B cell (primary cell): Measurements from ENCODE around the gene MSH5. TPM values are rescaled to one million over a fixed set of nuclear protein-coding genes. Genes with fewer than 3 reads are reported as not detected.
A peak's percentile ranks its signal among the peaks of the same experiment; 100 is the strongest.

Experiments used
- ATAC-seq: fragments of 200-7000 bp; cut with Tn5 transposase; one replicate; pipeline ENCODE4 v1.10.0; 2021; ENCODE audit warnings: low read depth, mild to moderate bottlenecking, moderate number of reproducible peaks, moderate library complexity
- CTCF ChIA-PET: fragments of 350-600 bp; sonication (Branson Sonifier 250); formaldehyde crosslinking; loops from one replicate; lab custom pipeline; 2021; ENCODE audit warnings: antibody characterized with exemption, inconsistent platforms; lab: Charles Lee
- POLR2A ChIA-PET: fragments of 350-600 bp; sonication (Branson Sonifier 250); formaldehyde crosslinking; loops from one replicate; lab custom pipeline; 2021; ENCODE audit warnings: antibody characterized with exemption; lab: Charles Lee
- DNase-seq: peaks from one replicate; pipeline ENCODE4 v3.0.0; 2013
- H2AFZ ChIP-seq: 2 replicates; pipeline ENCODE4 v1.6.1; 2012; ENCODE audit warnings: mild to moderate bottlenecking, low read depth, low read length; ENCODE audit not compliant: insufficient read depth, poor library complexity, severe bottlenecking
- H3K27ac ChIP-seq, 2 donors: 1 replicate in 1 of 2; 2 replicates in 1 of 2; pipeline ENCODE4 v1.5.1; 2012 to 2013; ENCODE audit warnings: low read length in 2 of 2, mild to moderate bottlenecking in 2 of 2, moderate library complexity in 1 of 2
- H3K27me3 ChIP-seq, 4 experiments: fragments of 200-600 bp in 1 of 4; sonication (generic) in 1 of 4; replicated peaks in 1 of 4; 1 replicate in 2 of 4; 2 replicates in 2 of 4; pipeline versions ENCODE4 v1.6.1 to v1.7.0; 2013 to 2016; ENCODE audit warnings: low read length in 3 of 4, mild to moderate bottlenecking in 2 of 4, mixed read lengths in 1 of 4, moderate library complexity in 1 of 4; ENCODE audit not compliant: insufficient read depth in 4 of 4, control insufficient read depth in 3 of 4; ENCODE audit errors: control extremely low read depth in 1 of 4
- H3K36me3 ChIP-seq, 2 experiments: replicated peaks in 1 of 2; 1 replicate in 1 of 2; 2 replicates in 1 of 2; pipeline versions ENCODE4 v1.6.1 to v1.7.1; 2013; ENCODE audit warnings: low read length in 1 of 2; ENCODE audit not compliant: insufficient read depth in 2 of 2, control insufficient read depth in 1 of 2; ENCODE audit errors: control extremely low read depth in 1 of 2, extremely low read depth in 1 of 2
- H3K4me1 ChIP-seq, 2 donors: fragments of 200-600 bp in 1 of 2; sonication (generic) in 1 of 2; 1 replicate in 1 of 2; 2 replicates in 1 of 2; pipeline versions ENCODE4 v1.5.1 to v1.6.1; 2013 to 2017; ENCODE audit warnings: low read length in 2 of 2; ENCODE audit not compliant: control insufficient read depth in 2 of 2, insufficient read depth in 2 of 2
- H3K4me2 ChIP-seq: replicated peaks from 2 replicates; pipeline ENCODE3; 2012; ENCODE audit warnings: mild to moderate bottlenecking, low read depth, low read length; ENCODE audit not compliant: poor library complexity, severe bottlenecking
- H3K4me3 ChIP-seq, 5 experiments: fragments of 200-600 bp in 1 of 5; sonication (generic) in 1 of 5; 1 replicate in 3 of 5; 2 replicates in 2 of 5; pipeline versions ENCODE4 v1.5.1 to v1.7.0; 2011 to 2016; ENCODE audit warnings: low read length in 4 of 5, mild to moderate bottlenecking in 4 of 5, low read depth in 2 of 5, control low read depth in 1 of 5, moderate library complexity in 1 of 5; ENCODE audit not compliant: insufficient read depth in 1 of 5; ENCODE audit errors: control extremely low read depth in 1 of 5, extremely low read depth in 1 of 5
- H3K79me2 ChIP-seq: fragments of 200-600 bp; sonication (generic); one replicate; pipeline ENCODE4 v1.6.0; 2016; ENCODE audit warnings: low read length; ENCODE audit not compliant: control insufficient read depth, insufficient read depth
- H3K9ac ChIP-seq: fragments of 200-600 bp; sonication (generic); 2 replicates; pipeline ENCODE4 v1.6.1; 2017; ENCODE audit warnings: mild to moderate bottlenecking, low read length, moderate library complexity
- H3K9me3 ChIP-seq, 3 donors: one replicate each; pipeline versions ENCODE4 v1.6.1 to v1.7.1; 2013; ENCODE audit warnings: low read length in 2 of 3; ENCODE audit not compliant: control insufficient read depth in 2 of 3, insufficient read depth in 1 of 3; ENCODE audit errors: control extremely low read depth in 1 of 3
- H4K20me1 ChIP-seq: 2 replicates; pipeline ENCODE4 v1.6.0; 2012; ENCODE audit warnings: mild to moderate bottlenecking, low read length; ENCODE audit not compliant: insufficient read depth, control insufficient read depth, poor library complexity, severe bottlenecking
- H3K27ac Mint-ChIP-seq: one replicate; pipeline ENCODE4 v1.8.0; 2021; ENCODE audit warnings: mixed read lengths
- H3K27me3 Mint-ChIP-seq: one replicate; pipeline ENCODE4 v1.8.0; 2021; ENCODE audit warnings: mixed read lengths
- H3K4me1 Mint-ChIP-seq: one replicate; pipeline ENCODE4 v1.8.0; 2021; ENCODE audit warnings: mixed read lengths
- H3K4me3 Mint-ChIP-seq: one replicate; pipeline ENCODE4 v1.8.0; 2021; ENCODE audit warnings: mixed read lengths
- H3K9me3 Mint-ChIP-seq: one replicate; pipeline ENCODE4 v1.8.0; 2022; ENCODE audit warnings: mixed read lengths; ENCODE audit not compliant: insufficient read depth
- EZH2 ChIP-seq: IDR thresholded peaks from 2 replicates; pipeline ENCODE4 v1.6.1; 2012; ENCODE audit warnings: borderline replicate concordance, low read depth, mild to moderate bottlenecking, moderate library complexity, low read length; ENCODE audit not compliant: insufficient read depth, poor library complexity, severe bottlenecking
- WGBS: methylation state at CpG from one replicate; pipeline ENCODE4 v1.1.5; 2013; ENCODE audit warnings: missing lambda C conversion rate; ENCODE audit not compliant: insufficient coverage; 5-methylcytosine and 5-hydroxymethylcytosine counted together
- intact Hi-C: fragments of 100-400 bp; cut with micrococcal nuclease; formaldehyde crosslinking; loops from one replicate; pipeline ENCODE4 v1.10.0; 2022
- polyA plus RNA-seq: library from polyadenylated mRNA; depleted of rRNA; stranded (reverse); fragments of >200 nt; gene quantifications from 2 replicates; pipeline ENCODE4 v1.2.3, GENCODE V29; 2012
- total RNA-seq, 2 donors: library from RNA; stranded (reverse); fragments of 120-200 nt in 1 of 2; gene quantifications; 1 replicate in 1 of 2; 2 replicates in 1 of 2; pipeline versions ENCODE4 v1.2.3 to v1.2.4, GENCODE V29; 2013 to 2022
- TF ChIP-seq, protein P1 (sequence below): fragments of 200-600 bp; IDR thresholded peaks from one replicate; pipeline ENCODE4 v1.8.0; 2022; ENCODE audit warnings: antibody characterized with exemption, mild to moderate bottlenecking

Gene MSH5
- total and polyA plus RNA-seq, 2 donors (not counting 1 experiment from before 2014, with no cell fraction given) = 49.9 to 51.6 TPM

DNA sequence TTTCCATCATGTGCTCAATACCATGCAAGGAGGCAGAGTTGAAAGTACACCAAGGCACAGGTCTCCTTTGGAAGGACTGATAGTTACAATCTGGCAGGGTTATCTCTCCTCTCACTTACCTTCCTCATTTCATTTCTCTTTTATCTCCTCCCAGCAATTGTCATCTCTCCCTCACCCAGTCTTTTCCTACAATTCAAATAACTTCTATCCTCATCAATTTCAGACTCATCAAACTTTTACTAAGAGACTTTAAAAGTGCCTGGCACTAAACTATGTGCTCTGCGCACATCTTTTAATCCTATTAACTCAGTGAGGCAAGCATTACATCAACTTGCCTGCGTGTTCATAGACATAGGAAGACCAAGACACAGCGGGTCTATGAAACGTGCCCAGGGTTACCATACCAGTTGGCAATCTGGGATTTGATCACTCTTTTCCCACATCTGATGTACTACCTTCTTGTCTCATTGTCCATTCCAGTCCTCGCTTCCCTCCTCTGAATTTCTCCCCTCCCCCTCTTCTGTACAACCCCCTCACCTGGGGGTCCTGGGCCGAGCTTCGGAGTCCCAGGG lies 54.6 kb downstream of the MSH5 start:
- DNase-seq (peak; percentile 52), ATAC-seq (no peak)
- H3K4me2 ChIP-seq = peak overlapping the region; percentile 97
- H3K4me3 ChIP-seq = peak overlapping the region; percentile 12 to 96 (median 95)
- H3K27me3 ChIP-seq = no peaks in the 10 kb centered on the region
- Mint-ChIP-seq H3K27ac (peak overlapping the region; percentile 99), H3K4me3 (peak overlapping the region; percentile 97), H3K9me3 (no peaks in the 10 kb centered on the region), H3K27me3 (no peaks in the 10 kb centered on the region), H3K4me1 (peaks cover 61% of the 10 kb centered on the region)
- ChIA-PET CTCF (interaction anchor here (0.5 to 1.3 kb wide), 7 partner anchors 17 to 69 kb away, joined by 3 to 4 read pairs (median 3); partner anchors contain the start of genes NEU1 and VWA7), POLR2A (interaction anchor here (0.5 to 3.5 kb wide), 9 partner anchors 12 to 173 kb away, joined by 3 to 38 read pairs (median 5); partner anchors contain the start of genes CLIC1, LSM2 and MSH5)
- H3K4me1 ChIP-seq = peaks cover 54 to 73% of the 10 kb centered on the region in 2 donors
- 26% methylated on average over 7 of the region's 7 CpGs for WGBS
- no peaks in the 10 kb centered on the region for H3K9me3 ChIP-seq
- no peaks in the 10 kb centered on the region for H4K20me1 ChIP-seq
- H3K36me3 ChIP-seq = peaks cover 0 to 28% of the 10 kb centered on the region in 2 experiments
- intact Hi-C loops = loop anchor here (2.0 kb wide), 2 partner anchors 18 to 56 kb away; partner anchors contain the start of gene VWA7
- peaks cover 27% of the 10 kb centered on the region for H3K79me2 ChIP-seq
- TF ChIP-seq, protein P1, sequence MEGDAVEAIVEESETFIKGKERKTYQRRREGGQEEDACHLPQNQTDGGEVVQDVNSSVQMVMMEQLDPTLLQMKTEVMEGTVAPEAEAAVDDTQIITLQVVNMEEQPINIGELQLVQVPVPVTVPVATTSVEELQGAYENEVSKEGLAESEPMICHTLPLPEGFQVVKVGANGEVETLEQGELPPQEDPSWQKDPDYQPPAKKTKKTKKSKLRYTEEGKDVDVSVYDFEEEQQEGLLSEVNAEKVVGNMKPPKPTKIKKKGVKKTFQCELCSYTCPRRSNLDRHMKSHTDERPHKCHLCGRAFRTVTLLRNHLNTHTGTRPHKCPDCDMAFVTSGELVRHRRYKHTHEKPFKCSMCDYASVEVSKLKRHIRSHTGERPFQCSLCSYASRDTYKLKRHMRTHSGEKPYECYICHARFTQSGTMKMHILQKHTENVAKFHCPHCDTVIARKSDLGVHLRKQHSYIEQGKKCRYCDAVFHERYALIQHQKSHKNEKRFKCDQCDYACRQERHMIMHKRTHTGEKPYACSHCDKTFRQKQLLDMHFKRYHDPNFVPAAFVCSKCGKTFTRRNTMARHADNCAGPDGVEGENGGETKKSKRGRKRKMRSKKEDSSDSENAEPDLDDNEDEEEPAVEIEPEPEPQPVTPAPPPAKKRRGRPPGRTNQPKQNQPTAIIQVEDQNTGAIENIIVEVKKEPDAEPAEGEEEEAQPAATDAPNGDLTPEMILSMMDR = no peak
- no peak for TF ChIP-seq EZH2
- H3K9ac ChIP-seq = peak overlapping the region; percentile 92
- peak overlapping the region; percentile 80 for H2AFZ ChIP-seq
- peak overlapping the region; percentile 75 to 87 for H3K27ac ChIP-seq
